ENCODE measurements around the gene HLCS. TPM values are rescaled to one million over a fixed set of nuclear protein-coding genes. Genes with fewer than 3 reads are reported as not detected.

The HLCS gene
- total RNA-seq, 1 donor = 59.7 TPM

GRCh38 chr21:36874665-36875064 lies 91.8 kb downstream of the HLCS start:
- no peak for TF ChIP-seq CTCF (IDR thresholded peaks at IDR 0.05; ENCODE audit: extremely low read depth, low read depth, low read length)
- H3K79me2 ChIP-seq (ENCODE audit: insufficient read depth, low read length) = no peaks in the 10 kb centered on the region
- H3K27me3 ChIP-seq (ENCODE audit: insufficient read depth, low read length) = no peaks in the 10 kb centered on the region
- H3K9me3 ChIP-seq (ENCODE audit: low read depth, low read length) = no peaks in the 10 kb centered on the region
- H3K4me3 ChIP-seq (ENCODE audit: insufficient read depth, low read length) = no peak overlapping the region
- H3K4me2 ChIP-seq (ENCODE audit: insufficient read depth, low read length) = no peak overlapping the region
- H2AFZ ChIP-seq (ENCODE audit: low read length) = no peak overlapping the region
- H3K27ac ChIP-seq (ENCODE audit: low read depth, low read length) = no peak overlapping the region
- peaks cover 5% of the 10 kb centered on the region for H3K4me1 ChIP-seq (ENCODE audit: insufficient read depth, low read length)
- no peak for DNase-seq (ENCODE audit: insufficient read length, low spot score, missing footprints)
- no peaks in the 10 kb centered on the region for H4K20me1 ChIP-seq (ENCODE audit: insufficient read depth, low read length)
- H3K36me3 ChIP-seq (ENCODE audit: insufficient read depth, low read length) = no peaks in the 10 kb centered on the region

- Histone ChIP-seq H3K9me3 (ENCODE audit: low read depth, low read length) (no peaks in the 10 kb centered on the region), H3K27me3 (ENCODE audit: insufficient read depth, low read length) (no peaks in the 10 kb centered on the region), H4K20me1 (ENCODE audit: insufficient read depth, low read length) (no peaks in the 10 kb centered on the region), H3K36me3 (ENCODE audit: insufficient read depth, low read length) (no peaks in the 10 kb centered on the region), H3K4me1 (ENCODE audit: insufficient read depth, low read length) (peaks cover 5% of the 10 kb centered on the region), H3K4me3 (ENCODE audit: insufficient read depth, low read length) (no peak overlapping the region), H3K79me2 (ENCODE audit: insufficient read depth, low read length) (no peaks in the 10 kb centered on the region), H3K27ac (ENCODE audit: low read depth, low read length) (peak overlapping the region; percentile 36), H2AFZ (ENCODE audit: low read length) (no peak overlapping the region), H3K4me2 (ENCODE audit: insufficient read depth, low read length) (no peak overlapping the region)
- DNase-seq (ENCODE audit: insufficient read length, low spot score, missing footprints) = no peak
- no peak for TF ChIP-seq CTCF (IDR thresholded peaks at IDR 0.05; ENCODE audit: extremely low read depth, low read depth, low read length)
Observed at GRCh38 chr21:36873513-36873912, 93.0 kb downstream of the HLCS start.

GRCh38 chr21:36867291-36867905 lies 99.1 kb downstream of the HLCS start:
- no peak overlapping the region for H2AFZ ChIP-seq (ENCODE audit: low read length)
- no peaks in the 10 kb centered on the region for H3K4me1 ChIP-seq (ENCODE audit: insufficient read depth, low read length)
- no peak overlapping the region for H3K27ac ChIP-seq (ENCODE audit: low read depth, low read length)
- TF ChIP-seq CTCF (IDR thresholded peaks at IDR 0.05; ENCODE audit: extremely low read depth, low read depth, low read length) = no peak
- H3K36me3 ChIP-seq (ENCODE audit: insufficient read depth, low read length) = no peaks in the 10 kb centered on the region
- DNase-seq (ENCODE audit: insufficient read length, low spot score, missing footprints) = no peak
- no peaks in the 10 kb centered on the region for H3K79me2 ChIP-seq (ENCODE audit: insufficient read depth, low read length)
- no peak overlapping the region for H3K4me3 ChIP-seq (ENCODE audit: insufficient read depth, low read length)
- no peaks in the 10 kb centered on the region for H3K9me3 ChIP-seq (ENCODE audit: low read depth, low read length)
- no peaks in the 10 kb centered on the region for H4K20me1 ChIP-seq (ENCODE audit: insufficient read depth, low read length)
- no peaks in the 10 kb centered on the region for H3K27me3 ChIP-seq (ENCODE audit: insufficient read depth, low read length)
- no peak overlapping the region for H3K4me2 ChIP-seq (ENCODE audit: insufficient read depth, low read length)

- DNase-seq (ENCODE audit: insufficient read length, low spot score, missing footprints) = no peak
- Histone ChIP-seq H3K4me2 (ENCODE audit: insufficient read depth, low read length) (no peak overlapping the region), H3K4me3 (ENCODE audit: insufficient read depth, low read length) (no peak overlapping the region), H3K27me3 (ENCODE audit: insufficient read depth, low read length) (no peaks in the 10 kb centered on the region), H3K36me3 (ENCODE audit: insufficient read depth, low read length) (no peaks in the 10 kb centered on the region), H4K20me1 (ENCODE audit: insufficient read depth, low read length) (no peaks in the 10 kb centered on the region), H3K9me3 (ENCODE audit: low read depth, low read length) (no peaks in the 10 kb centered on the region), H3K27ac (ENCODE audit: low read depth, low read length) (no peak overlapping the region), H3K4me1 (ENCODE audit: insufficient read depth, low read length) (peaks cover 2% of the 10 kb centered on the region), H2AFZ (ENCODE audit: low read length) (no peak overlapping the region), H3K79me2 (ENCODE audit: insufficient read depth, low read length) (no peaks in the 10 kb centered on the region)
- TF ChIP-seq CTCF (IDR thresholded peaks at IDR 0.05; ENCODE audit: extremely low read depth, low read depth, low read length) = no peak
Observed at GRCh38 chr21:36866419-36866818, 100.0 kb downstream of the HLCS start.

All from osteoblast (primary cell).